ENCODE measurements around the gene ATAD3C.

DNA sequence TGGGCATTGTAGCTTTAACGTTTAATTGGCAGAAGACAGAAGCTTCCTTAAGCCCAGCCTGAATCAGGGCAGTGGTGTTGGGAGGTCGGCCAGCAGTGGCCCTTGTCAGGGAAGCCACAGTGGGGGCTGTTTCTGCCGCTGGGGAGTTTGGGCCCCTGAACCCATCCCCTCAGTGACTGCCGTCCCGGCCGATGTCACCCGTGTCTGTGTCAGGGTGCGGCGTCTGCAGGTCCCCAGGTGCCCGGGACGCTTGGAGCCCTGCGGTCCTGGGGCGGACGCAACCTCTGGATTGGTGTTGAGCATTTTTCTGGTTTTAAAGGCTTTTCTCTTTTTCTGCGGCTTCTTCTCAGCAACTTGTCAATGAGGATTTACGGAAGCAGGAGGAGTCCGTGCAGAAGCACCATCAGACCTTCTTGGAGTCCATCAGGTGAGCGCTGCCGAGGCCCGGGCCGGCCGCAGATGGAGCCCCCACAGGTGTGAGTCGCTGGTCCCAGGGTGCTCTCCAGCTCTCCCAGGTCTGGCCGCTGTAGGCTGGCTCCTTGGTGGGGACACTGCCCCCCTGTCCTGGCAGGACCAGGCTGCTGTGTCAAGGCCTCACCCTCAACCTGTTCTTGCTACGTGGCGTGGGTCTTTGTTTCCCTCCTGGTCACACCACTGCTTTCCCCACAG, 2.3 kb downstream of the ATAD3C start:
- TF ChIP-seq POLR2A (IDR thresholded peaks at IDR 0.05) (no peak), CTCF (IDR thresholded peaks at IDR 0.05 in 8 of 11, conservative IDR thresholded peaks at IDR 0.05 in 3 of 11) (no peak), POLR2AphosphoS5 (IDR thresholded peaks at IDR 0.05) (no peak)

All from spleen (tissue), 7 donors.